Stimulated activated naive CD8-positive, alpha-beta T cell treated with anti-CD3 and anti-CD28 coated beads, Interleukin-15, amount 100 ng/mL, for 72 hours (primary cell): ENCODE data around the gene RRAGD.

Source experiments
- ATAC-seq: fragments of 150-1000 bp; cut with Tn5 transposase; 2 replicates; pipeline ENCODE4 v1.10.0; 2021; ENCODE audit warnings: mild to moderate bottlenecking, moderate library complexity
- DNase-seq, 2 donors: peaks; one replicate each; pipeline ENCODE4 v3.0.0; 2021 to 2022
- H3K27ac Mint-ChIP-seq, 2 donors: one replicate each; pipeline ENCODE4 v1.8.0; 2022; ENCODE audit warnings: mild to moderate bottlenecking in 2 of 2, mixed read lengths in 2 of 2, moderate library complexity in 2 of 2
- H3K27me3 Mint-ChIP-seq: one replicate; pipeline ENCODE4 v1.8.0; 2022; ENCODE audit warnings: mixed read lengths
- H3K4me1 Mint-ChIP-seq: one replicate; pipeline ENCODE4 v1.8.0; 2022; ENCODE audit warnings: mild to moderate bottlenecking, mixed read lengths
- H3K4me3 Mint-ChIP-seq, 2 donors: one replicate each; pipeline ENCODE4 v1.8.0; 2022; ENCODE audit warnings: mild to moderate bottlenecking in 2 of 2, mixed read lengths in 2 of 2, moderate library complexity in 1 of 2
- H3K9me3 Mint-ChIP-seq, 2 donors: one replicate each; pipeline ENCODE4 v1.8.0; 2022; ENCODE audit warnings: mixed read lengths in 2 of 2

The RRAGD gene

GRCh38 chr6:89412071-89413005, at the start of gene RRAGD:
Gene RRAGD, minus strand, starts transcription at chr6:89412273. Its CDS starts 280 bp downstream, at chr6:89411993.
- ATAC-seq = peak; percentile 89
- Mint-ChIP-seq H3K9me3 (no peaks in the 10 kb centered on the region), H3K4me1 (peaks cover 21% of the 10 kb centered on the region), H3K4me3 (peak within 1 kb of the TSS; percentile 97 to 100), H3K27me3 (peaks cover 28% of the 10 kb centered on the region), H3K27ac (peak within 1 kb of the TSS; percentile 92 to 93)
- peak; percentile 52 to 64 for DNase-seq

GRCh38 chr6:89460713-89461112, 48.6 kb upstream of the RRAGD start:
- ATAC-seq (no peak), DNase-seq (no peak)
- Mint-ChIP-seq H3K4me3 (no peak overlapping the region), H3K27ac (no peak overlapping the region), H3K4me1 (no peaks in the 10 kb centered on the region), H3K27me3 (no peaks in the 10 kb centered on the region), H3K9me3 (peaks cover 0 to 10% of the 10 kb centered on the region in 2 donors)

GRCh38 chr6:89459501-89459900, 47.4 kb upstream of the RRAGD start:
- H3K27me3 Mint-ChIP-seq = no peaks in the 10 kb centered on the region
- ATAC-seq = no peak
- H3K4me3 Mint-ChIP-seq = no peak overlapping the region
- no peak for DNase-seq
- peaks cover 0 to 10% of the 10 kb centered on the region in 2 donors for H3K9me3 Mint-ChIP-seq
- H3K27ac Mint-ChIP-seq = peak overlapping the region in 1 of 2 donors; percentile 12
- H3K4me1 Mint-ChIP-seq = no peaks in the 10 kb centered on the region

GRCh38 chr6:89458704-89459103, 46.6 kb upstream of the RRAGD start:
- peaks cover 0 to 10% of the 10 kb centered on the region in 2 donors for H3K9me3 Mint-ChIP-seq

GRCh38 chr6:89454300-89454699, 42.2 kb upstream of the RRAGD start:
- no peak overlapping the region for H3K4me3 Mint-ChIP-seq
- DNase-seq = no peak
- no peak for ATAC-seq

More at GRCh38 chr6:89458704-89459103, 46.6 kb upstream of the RRAGD start:
- Mint-ChIP-seq H3K4me1 (no peaks in the 10 kb centered on the region), H3K27me3 (no peaks in the 10 kb centered on the region), H3K4me3 (no peak overlapping the region), H3K27ac (no peak overlapping the region)
- ATAC-seq = no peak
- no peak for DNase-seq

GRCh38 chr6:89452281-89452680, 40.2 kb upstream of the RRAGD start:
- H3K27ac Mint-ChIP-seq = no peak overlapping the region
- no peak overlapping the region for H3K4me3 Mint-ChIP-seq
- H3K4me1 Mint-ChIP-seq = no peaks in the 10 kb centered on the region
- H3K27me3 Mint-ChIP-seq = no peaks in the 10 kb centered on the region
- DNase-seq = no peak
- peaks cover 0 to 10% of the 10 kb centered on the region in 2 donors for H3K9me3 Mint-ChIP-seq
- no peak for ATAC-seq

More at GRCh38 chr6:89454300-89454699, 42.2 kb upstream of the RRAGD start:
- H3K4me1 Mint-ChIP-seq = no peaks in the 10 kb centered on the region
- no peak overlapping the region for H3K27ac Mint-ChIP-seq
- H3K27me3 Mint-ChIP-seq = no peaks in the 10 kb centered on the region
- H3K9me3 Mint-ChIP-seq = peaks cover 0 to 10% of the 10 kb centered on the region in 2 donors

- H3K27me3 Mint-ChIP-seq = no peaks in the 10 kb centered on the region
- no peak overlapping the region for H3K27ac Mint-ChIP-seq
- DNase-seq = no peak
- no peak overlapping the region for H3K4me3 Mint-ChIP-seq
- no peak for ATAC-seq
- H3K9me3 Mint-ChIP-seq = no peaks in the 10 kb centered on the region
- H3K4me1 Mint-ChIP-seq = no peaks in the 10 kb centered on the region
Observed at GRCh38 chr6:89449193-89449592, 37.1 kb upstream of the RRAGD start.

GRCh38 chr6:89443658-89444057, 31.6 kb upstream of the RRAGD start:
- no peak overlapping the region for H3K27ac Mint-ChIP-seq
- peaks cover 7% of the 10 kb centered on the region for H3K27me3 Mint-ChIP-seq
- no peak overlapping the region for H3K4me3 Mint-ChIP-seq
- no peaks in the 10 kb centered on the region for H3K4me1 Mint-ChIP-seq
- H3K9me3 Mint-ChIP-seq = no peaks in the 10 kb centered on the region
- no peak for DNase-seq
- ATAC-seq = no peak

GRCh38 chr6:89440200-89440599, 28.1 kb upstream of the RRAGD start:
- no peak overlapping the region for H3K27ac Mint-ChIP-seq
- peaks cover 4% of the 10 kb centered on the region for H3K4me1 Mint-ChIP-seq
- no peak for ATAC-seq
- peaks cover 13% of the 10 kb centered on the region for H3K27me3 Mint-ChIP-seq
- H3K9me3 Mint-ChIP-seq = no peaks in the 10 kb centered on the region
- no peak for DNase-seq
- H3K4me3 Mint-ChIP-seq = no peak overlapping the region

GRCh38 chr6:89439014-89439413, 26.9 kb upstream of the RRAGD start:
- no peak for DNase-seq
- H3K27me3 Mint-ChIP-seq = peaks cover 21% of the 10 kb centered on the region
- H3K4me3 Mint-ChIP-seq = no peak overlapping the region

GRCh38 chr6:89438248-89438647, 26.2 kb upstream of the RRAGD start:
- Mint-ChIP-seq H3K27ac (no peak overlapping the region), H3K9me3 (no peaks in the 10 kb centered on the region), H3K4me1 (peaks cover 18% of the 10 kb centered on the region), H3K4me3 (no peak overlapping the region), H3K27me3 (peaks cover 23% of the 10 kb centered on the region)
- ATAC-seq (no peak), DNase-seq (no peak)

More at GRCh38 chr6:89439014-89439413, 26.9 kb upstream of the RRAGD start:
- Mint-ChIP-seq H3K9me3 (no peaks in the 10 kb centered on the region), H3K27ac (no peak overlapping the region), H3K4me1 (peaks cover 13% of the 10 kb centered on the region)
- ATAC-seq = no peak

- no peak for DNase-seq
- H3K4me1 Mint-ChIP-seq = peaks cover 31% of the 10 kb centered on the region
- peaks cover 16% of the 10 kb centered on the region for H3K27me3 Mint-ChIP-seq
- H3K27ac Mint-ChIP-seq = no peak overlapping the region
- no peak for ATAC-seq
- no peak overlapping the region for H3K4me3 Mint-ChIP-seq
- H3K9me3 Mint-ChIP-seq = no peaks in the 10 kb centered on the region
Observed at GRCh38 chr6:89436226-89436625, 24.2 kb upstream of the RRAGD start.

GRCh38 chr6:89434954-89435353, 22.9 kb upstream of the RRAGD start:
- Mint-ChIP-seq H3K9me3 (no peaks in the 10 kb centered on the region), H3K4me3 (no peak overlapping the region), H3K4me1 (peaks cover 31% of the 10 kb centered on the region), H3K27me3 (peaks cover 16% of the 10 kb centered on the region), H3K27ac (no peak overlapping the region)
- no peak for DNase-seq
- ATAC-seq = no peak

GRCh38 chr6:89434150-89434499, 22.1 kb upstream of the RRAGD start:
- DNase-seq = no peak
- H3K9me3 Mint-ChIP-seq = no peaks in the 10 kb centered on the region

GRCh38 chr6:89433252-89434149, 21.4 kb upstream of the RRAGD start:
- DNase-seq (peak; percentile 29 to 37), ATAC-seq (peak; percentile 29)
- Mint-ChIP-seq H3K27me3 (peaks cover 16% of the 10 kb centered on the region), H3K27ac (peak overlapping the region in 1 of 2 donors; percentile 42), H3K9me3 (no peaks in the 10 kb centered on the region), H3K4me1 (peaks cover 31% of the 10 kb centered on the region), H3K4me3 (peak overlapping the region; percentile 81 to 83)

More at GRCh38 chr6:89434150-89434499, 22.1 kb upstream of the RRAGD start:
- ATAC-seq = no peak
- Mint-ChIP-seq H3K4me1 (peaks cover 31% of the 10 kb centered on the region), H3K27me3 (peaks cover 16% of the 10 kb centered on the region), H3K4me3 (peak overlapping the region; percentile 81 to 83), H3K27ac (peak overlapping the region in 1 of 2 donors; percentile 42)
